Measurements from ENCODE around the gene IL1RAPL2. TPM values are rescaled to one million over a fixed set of nuclear protein-coding genes. Genes with fewer than 3 reads are reported as not detected.

The IL1RAPL2 gene
- total RNA-seq, 1 donor from 2014 or later: 0.13 TPM

- no peak for DNase-seq (ENCODE audit: low read depth in 2 of 2)
These were observed 1130.9 kb downstream of the IL1RAPL2 start for GRCh38 chrX:105696870-105697269.

- no peak for DNase-seq (ENCODE audit: low read depth in 2 of 2)
These were observed 1132.2 kb downstream of the IL1RAPL2 start for GRCh38 chrX:105697984-105698781.

- no peak for DNase-seq (ENCODE audit: low read depth in 2 of 2)
These were observed 1134.3 kb downstream of the IL1RAPL2 start for GRCh38 chrX:105700331-105700730.

GRCh38 chrX:105701310-105702052 lies 1135.5 kb downstream of the IL1RAPL2 start:
- no peak for DNase-seq (ENCODE audit: low read depth in 2 of 2)

GRCh38 chrX:105703876-105704275 lies 1137.9 kb downstream of the IL1RAPL2 start:
- DNase-seq (ENCODE audit: low read depth in 2 of 2): no peak

- no peak for DNase-seq (ENCODE audit: low read depth in 2 of 2)
These were observed 1140.0 kb downstream of the IL1RAPL2 start for GRCh38 chrX:105706041-105706440.

GRCh38 chrX:105711805-105712204 lies 1145.8 kb downstream of the IL1RAPL2 start:
- DNase-seq (ENCODE audit: low read depth in 2 of 2): no peak

GRCh38 chrX:105715746-105716145 lies 1149.7 kb downstream of the IL1RAPL2 start:
- DNase-seq (ENCODE audit: low read depth in 2 of 2): no peak

GRCh38 chrX:105723966-105724735 lies 1158.2 kb downstream of the IL1RAPL2 start:
- DNase-seq (ENCODE audit: low read depth in 2 of 2): no peak

GRCh38 chrX:105725228-105725627 lies 1159.2 kb downstream of the IL1RAPL2 start:
- no peak for DNase-seq (ENCODE audit: low read depth in 2 of 2)

GRCh38 chrX:105738162-105738561 lies 1172.2 kb downstream of the IL1RAPL2 start:
- DNase-seq (ENCODE audit: low read depth in 2 of 2): no peak

GRCh38 chrX:105744291-105744690 lies 1178.3 kb downstream of the IL1RAPL2 start:
- DNase-seq (ENCODE audit: low read depth in 2 of 2): no peak

- DNase-seq (ENCODE audit: low read depth in 2 of 2): no peak
These were observed 1178.9 kb downstream of the IL1RAPL2 start for GRCh38 chrX:105744946-105745345.

GRCh38 chrX:105745863-105746262 lies 1179.9 kb downstream of the IL1RAPL2 start:
- no peak for DNase-seq (ENCODE audit: low read depth in 2 of 2)

- DNase-seq (ENCODE audit: low read depth in 2 of 2): no peak
These were observed 1186.4 kb downstream of the IL1RAPL2 start for GRCh38 chrX:105752338-105752956.

GRCh38 chrX:105753411-105753810 lies 1187.4 kb downstream of the IL1RAPL2 start:
- DNase-seq (ENCODE audit: low read depth in 2 of 2): no peak

- DNase-seq (ENCODE audit: low read depth in 2 of 2): no peak
These were observed 1188.4 kb downstream of the IL1RAPL2 start for GRCh38 chrX:105754286-105754964.

GRCh38 chrX:105755109-105755508 lies 1189.1 kb downstream of the IL1RAPL2 start:
- no peak for DNase-seq (ENCODE audit: low read depth in 2 of 2)

- DNase-seq (ENCODE audit: low read depth in 2 of 2): no peak
These were observed 1192.8 kb downstream of the IL1RAPL2 start for GRCh38 chrX:105758754-105759153.

- no peak for DNase-seq (ENCODE audit: low read depth in 2 of 2)
These were observed 1193.6 kb downstream of the IL1RAPL2 start for GRCh38 chrX:105759598-105759997.

GRCh38 chrX:105765691-105766090 lies 1199.7 kb downstream of the IL1RAPL2 start:
- no peak for DNase-seq (ENCODE audit: low read depth in 2 of 2)
